ENCODE results near the gene PDE4B. TPM values are rescaled to one million over a fixed set of nuclear protein-coding genes. Genes with fewer than 3 reads are reported as not detected.
A peak's percentile ranks its signal among the peaks of the same experiment; 100 is the strongest.

The PDE4B gene
- total and polyA plus RNA-seq, 10 of the 15 experiments (the other 5 are each of a cell fraction or from before 2014, with no cell fraction given) = 3.0 to 13.2 (median 5.7) TPM

DNA sequence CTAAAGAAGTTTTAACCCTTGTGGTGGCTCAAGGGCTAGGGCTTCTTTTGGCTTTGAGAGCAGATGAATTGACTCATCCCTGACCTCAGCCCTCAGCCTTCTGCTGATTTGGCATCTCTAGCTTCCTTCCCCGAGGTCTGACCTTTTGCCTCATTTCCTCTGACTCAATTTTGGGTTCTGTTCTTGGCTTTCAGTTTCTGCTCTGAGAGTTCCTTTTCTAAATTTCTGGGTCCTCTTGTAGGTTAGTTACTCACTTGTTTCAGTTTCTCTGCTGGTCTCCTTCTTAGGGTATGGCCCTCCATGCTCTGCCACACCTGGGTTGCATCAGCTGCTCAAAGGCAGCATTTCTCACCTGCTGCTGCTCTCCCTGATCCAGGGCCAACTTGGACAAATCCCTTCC, 19.4 kb downstream of the PDE4B start (continued):
- TF ChIP-seq HSF1 (IDR thresholded peaks at IDR 0.05; ENCODE audit: low read depth, low read length) (no peak), TCF7 (IDR thresholded peaks at IDR 0.05; ENCODE audit: borderline replicate concordance) (no peak), STAT1 (conservative IDR thresholded peaks at IDR 0.05) (no peak), MYB (IDR thresholded peaks at IDR 0.05; ENCODE audit: borderline replicate concordance, low read depth, low read length) (no peak), MXI1 (IDR thresholded peaks at IDR 0.05; ENCODE audit: low read depth, low read length) (no peak), IRF4 (IDR thresholded peaks at IDR 0.05; ENCODE audit: low read depth, low read length) (peak; percentile 91), IKZF2 (IDR thresholded peaks at IDR 0.05) (peak; percentile 72 to 73; a peak in 3 of 4 replicates), CEBPB (IDR thresholded peaks at IDR 0.05; ENCODE audit: borderline replicate concordance in 1 of 2, low read depth in 2 of 2, low read length in 2 of 2) (peak in 1 of 2 experiments; percentile 87; a peak in 1 of 4 replicates), BMI1 (IDR thresholded peaks at IDR 0.05; ENCODE audit: borderline replicate concordance) (no peak), HCFC1 (IDR thresholded peaks at IDR 0.05; ENCODE audit: low read length) (no peak), E4F1 (IDR thresholded peaks at IDR 0.05; ENCODE audit: borderline replicate concordance, partially characterized antibody) (no peak), E2F4 (IDR thresholded peaks at IDR 0.05; ENCODE audit: low read depth, low read length) (no peak), NFIC (IDR thresholded peaks at IDR 0.05; ENCODE audit: low read depth, low read length) (peak; percentile 95), CREB1 (IDR thresholded peaks at IDR 0.05; ENCODE audit: low read depth) (peak; percentile 93), ESRRA (IDR thresholded peaks at IDR 0.05; ENCODE audit: low read length) (no peak), CBX3 (IDR thresholded peaks at IDR 0.05; ENCODE audit: borderline replicate concordance, low read depth) (no peak), TAF1 (IDR thresholded peaks at IDR 0.05; ENCODE audit: borderline replicate concordance, low read depth, low read length) (peak; percentile 26; the same call in 1 of the 2 replicates), CHD4 (IDR thresholded peaks at IDR 0.05) (no peak), RBBP5 (conservative IDR thresholded peaks at IDR 0.05) (no peak), JUND (IDR thresholded peaks at IDR 0.05; ENCODE audit: low read depth, low read length) (no peak), ZBED1 (IDR thresholded peaks at IDR 0.05; ENCODE audit: borderline replicate concordance) (peak; percentile 74; the same call in 1 of the 2 replicates), FOXM1 (IDR thresholded peaks at IDR 0.05; ENCODE audit: low read depth, low read length) (peak; percentile 88)
- TF ChIP-seq, protein P1, sequence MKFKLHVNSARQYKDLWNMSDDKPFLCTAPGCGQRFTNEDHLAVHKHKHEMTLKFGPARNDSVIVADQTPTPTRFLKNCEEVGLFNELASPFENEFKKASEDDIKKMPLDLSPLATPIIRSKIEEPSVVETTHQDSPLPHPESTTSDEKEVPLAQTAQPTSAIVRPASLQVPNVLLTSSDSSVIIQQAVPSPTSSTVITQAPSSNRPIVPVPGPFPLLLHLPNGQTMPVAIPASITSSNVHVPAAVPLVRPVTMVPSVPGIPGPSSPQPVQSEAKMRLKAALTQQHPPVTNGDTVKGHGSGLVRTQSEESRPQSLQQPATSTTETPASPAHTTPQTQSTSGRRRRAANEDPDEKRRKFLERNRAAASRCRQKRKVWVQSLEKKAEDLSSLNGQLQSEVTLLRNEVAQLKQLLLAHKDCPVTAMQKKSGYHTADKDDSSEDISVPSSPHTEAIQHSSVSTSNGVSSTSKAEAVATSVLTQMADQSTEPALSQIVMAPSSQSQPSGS (IDR thresholded peaks at IDR 0.05; ENCODE audit: low read length) = peak; percentile 94

Data from GM12878 (cell line).